MM.1S (cell line): Measurements from ENCODE around the gene GRB7.

Experiments
- DNase-seq: peaks from one replicate; pipeline ENCODE4 v3.0.0-alpha.2; 2015
- H2AFZ ChIP-seq: fragments of 300-600 bp; sonication (generic); 2 replicates; pipeline ENCODE4 v1.6.0; 2016; ENCODE audit warnings: antibody characterized with exemption, low read length
- H3F3A ChIP-seq: fragments of 300-600 bp; sonication (generic); 2 replicates; pipeline ENCODE4 v1.6.1; 2016; ENCODE audit warnings: mild to moderate bottlenecking, antibody characterized with exemption, low read length, moderate library complexity, mixed read lengths; ENCODE audit not compliant: insufficient read depth
- H3K27ac ChIP-seq: fragments of 300-600 bp; sonication (generic); 2 replicates; pipeline ENCODE4 v1.5.1; 2016; ENCODE audit warnings: mild to moderate bottlenecking, low read length
- H3K27me3 ChIP-seq: fragments of 300-600 bp; sonication (generic); replicated peaks from 2 replicates; pipeline ENCODE4 v1.6.0; 2016; ENCODE audit warnings: low read length; ENCODE audit not compliant: insufficient read depth
- H3K36me3 ChIP-seq: fragments of 300-600 bp; sonication (generic); replicated peaks from 2 replicates; pipeline ENCODE4 v1.6.1; 2016; ENCODE audit warnings: mild to moderate bottlenecking, low read length, mixed read lengths; ENCODE audit not compliant: insufficient read depth
- H3K4me1 ChIP-seq: fragments of 300-600 bp; sonication (generic); 2 replicates; pipeline ENCODE4 v1.6.1; 2016; ENCODE audit warnings: low read length, mixed read lengths
- H3K4me2 ChIP-seq: fragments of 300-600 bp; sonication (generic); 2 replicates; pipeline ENCODE4 v1.6.0; 2016; ENCODE audit warnings: low read depth, low read length
- H3K4me3 ChIP-seq: fragments of 300-600 bp; sonication (generic); 2 replicates; pipeline ENCODE4 v1.5.1; 2016; ENCODE audit warnings: low read length, mixed read lengths
- H3K79me2 ChIP-seq: fragments of 300-600 bp; sonication (generic); 2 replicates; pipeline ENCODE4 v1.6.1; 2016; ENCODE audit warnings: mixed run types, low read length, mixed read lengths
- H3K9ac ChIP-seq: fragments of 300-600 bp; sonication (generic); 2 replicates; pipeline ENCODE4 v1.6.1; 2016; ENCODE audit warnings: low read length, mixed read lengths
- H3K9me2 ChIP-seq: fragments of 300-600 bp; sonication (generic); replicated peaks from 2 replicates; pipeline ENCODE4 v1.6.1; 2016; ENCODE audit warnings: mild to moderate bottlenecking, low read length, mixed read lengths; ENCODE audit not compliant: insufficient read depth
- H3K9me3 ChIP-seq: fragments of 300-600 bp; sonication (generic); replicated peaks from 2 replicates; pipeline ENCODE4 v1.6.1; 2016; ENCODE audit warnings: mild to moderate bottlenecking, low read length, mixed read lengths; ENCODE audit not compliant: insufficient read depth
- H4K20me1 ChIP-seq: fragments of 300-600 bp; sonication (generic); 2 replicates; pipeline ENCODE4 v1.6.1; 2016; ENCODE audit warnings: mild to moderate bottlenecking, low read length, moderate library complexity, mixed read lengths; ENCODE audit not compliant: insufficient read depth
- EZH2 ChIP-seq: fragments of 300-600 bp; sonication (generic); optimal IDR thresholded peaks from 2 replicates; pipeline ENCODE3; 2017; ENCODE audit warnings: low read depth, mild to moderate bottlenecking, antibody characterized with exemption, low read length, mixed read lengths
- EZH2phosphoT487 ChIP-seq: fragments of 300-600 bp; sonication (generic); IDR thresholded peaks from 2 replicates; pipeline ENCODE4 v1.6.1; 2018; ENCODE audit warnings: antibody characterized with exemption, low read length
- TF ChIP-seq, protein P1 (sequence below): fragments of 300-600 bp; sonication (generic); IDR thresholded peaks from 2 replicates; pipeline ENCODE4 v1.5.1; 2016; ENCODE audit warnings: antibody characterized with exemption, low read length, mixed read lengths

The GRB7 gene

DNA sequence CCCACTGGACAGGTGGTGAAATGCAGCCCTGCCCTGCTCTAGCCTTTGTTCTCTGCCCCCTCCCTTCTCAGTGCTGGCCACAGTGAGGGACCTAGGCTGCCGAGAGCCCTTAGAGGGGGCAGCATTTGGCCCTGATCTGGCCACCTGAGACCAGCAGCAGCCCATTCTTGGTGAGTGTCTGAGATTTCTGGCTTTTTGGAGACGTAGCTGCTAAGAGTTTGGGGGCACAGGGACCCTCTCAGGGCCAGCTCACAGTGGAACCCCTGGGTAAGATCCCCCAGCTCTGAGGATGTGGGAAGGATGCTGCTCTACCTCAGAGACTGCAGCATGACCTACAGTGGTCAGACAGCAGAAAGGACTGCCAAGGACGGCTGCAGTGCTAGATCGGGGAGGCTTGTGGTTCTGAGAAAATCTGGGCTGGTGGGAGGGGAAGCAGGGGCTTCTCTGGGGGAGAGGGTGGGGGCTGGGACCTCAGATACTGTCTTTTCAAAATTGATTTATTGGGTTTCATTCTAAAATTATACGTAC lies 13.3 kb downstream of the GRB7 start:
- DNase-seq: no peak
- no peaks in the 10 kb centered on the region for H4K20me1 ChIP-seq
- no peak overlapping the region for H3K4me2 ChIP-seq
- H3K79me2 ChIP-seq: 0 out of 2 replicates have a peak, but pooled peaks cover 6% of the 10 kb centered on the region
- peaks cover 15% of the 10 kb centered on the region for H3F3A ChIP-seq
- H3K36me3 ChIP-seq: no peaks in the 10 kb centered on the region
- H3K27me3 ChIP-seq: no peaks in the 10 kb centered on the region; the same call in 1 of the 2 replicates
- H3K9me3 ChIP-seq: no peaks in the 10 kb centered on the region
- no peak overlapping the region for H3K4me3 ChIP-seq
- H2AFZ ChIP-seq: no peak overlapping the region
- H3K27ac ChIP-seq: no peak overlapping the region
- no peak for TF ChIP-seq EZH2phosphoT487
- H3K4me1 ChIP-seq: peaks cover 19% of the 10 kb centered on the region
- no peak overlapping the region for H3K9ac ChIP-seq
- no peaks in the 10 kb centered on the region for H3K9me2 ChIP-seq

DNA sequence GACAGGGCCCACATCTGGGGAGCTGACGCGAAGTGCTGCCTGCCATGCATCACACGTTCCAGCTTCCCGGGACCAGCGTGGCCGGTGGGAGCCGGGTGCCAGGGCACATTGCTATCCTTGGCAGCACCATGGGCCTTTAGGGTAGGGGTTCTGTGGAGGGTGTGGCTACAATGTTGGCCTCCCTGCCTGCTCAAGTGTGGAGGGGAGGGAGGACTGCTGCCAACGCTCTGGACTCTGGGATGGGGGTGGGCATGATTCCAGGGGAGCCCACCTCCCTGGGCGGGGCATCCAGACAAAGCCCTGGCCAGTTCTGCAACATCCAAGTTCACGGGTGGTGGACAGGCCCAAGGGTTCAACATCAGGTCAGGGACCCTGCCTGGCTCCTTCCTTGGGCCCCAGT lies 13.9 kb downstream of the GRB7 start:
- H3K9ac ChIP-seq: no peak overlapping the region
- H3K36me3 ChIP-seq: no peaks in the 10 kb centered on the region
- no peaks in the 10 kb centered on the region for H3K9me3 ChIP-seq
- no peak overlapping the region for H2AFZ ChIP-seq
- no peak overlapping the region for H3K4me2 ChIP-seq
- no peak overlapping the region for H3K4me3 ChIP-seq
- no peak for DNase-seq
- H3K9me2 ChIP-seq: no peaks in the 10 kb centered on the region
- no peaks in the 10 kb centered on the region for H4K20me1 ChIP-seq
- no peak overlapping the region for H3K27ac ChIP-seq
- peaks cover 21% of the 10 kb centered on the region for H3F3A ChIP-seq
- peaks cover 24% of the 10 kb centered on the region for H3K4me1 ChIP-seq
- H3K27me3 ChIP-seq: no peaks in the 10 kb centered on the region; the same call in 1 of the 2 replicates
- TF ChIP-seq, protein P1, sequence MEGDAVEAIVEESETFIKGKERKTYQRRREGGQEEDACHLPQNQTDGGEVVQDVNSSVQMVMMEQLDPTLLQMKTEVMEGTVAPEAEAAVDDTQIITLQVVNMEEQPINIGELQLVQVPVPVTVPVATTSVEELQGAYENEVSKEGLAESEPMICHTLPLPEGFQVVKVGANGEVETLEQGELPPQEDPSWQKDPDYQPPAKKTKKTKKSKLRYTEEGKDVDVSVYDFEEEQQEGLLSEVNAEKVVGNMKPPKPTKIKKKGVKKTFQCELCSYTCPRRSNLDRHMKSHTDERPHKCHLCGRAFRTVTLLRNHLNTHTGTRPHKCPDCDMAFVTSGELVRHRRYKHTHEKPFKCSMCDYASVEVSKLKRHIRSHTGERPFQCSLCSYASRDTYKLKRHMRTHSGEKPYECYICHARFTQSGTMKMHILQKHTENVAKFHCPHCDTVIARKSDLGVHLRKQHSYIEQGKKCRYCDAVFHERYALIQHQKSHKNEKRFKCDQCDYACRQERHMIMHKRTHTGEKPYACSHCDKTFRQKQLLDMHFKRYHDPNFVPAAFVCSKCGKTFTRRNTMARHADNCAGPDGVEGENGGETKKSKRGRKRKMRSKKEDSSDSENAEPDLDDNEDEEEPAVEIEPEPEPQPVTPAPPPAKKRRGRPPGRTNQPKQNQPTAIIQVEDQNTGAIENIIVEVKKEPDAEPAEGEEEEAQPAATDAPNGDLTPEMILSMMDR: no peak
- TF ChIP-seq EZH2phosphoT487 (no peak), EZH2 (no peak)
- H3K79me2 ChIP-seq: 0 out of 2 replicates have a peak, but pooled peaks cover 6% of the 10 kb centered on the region

DNA sequence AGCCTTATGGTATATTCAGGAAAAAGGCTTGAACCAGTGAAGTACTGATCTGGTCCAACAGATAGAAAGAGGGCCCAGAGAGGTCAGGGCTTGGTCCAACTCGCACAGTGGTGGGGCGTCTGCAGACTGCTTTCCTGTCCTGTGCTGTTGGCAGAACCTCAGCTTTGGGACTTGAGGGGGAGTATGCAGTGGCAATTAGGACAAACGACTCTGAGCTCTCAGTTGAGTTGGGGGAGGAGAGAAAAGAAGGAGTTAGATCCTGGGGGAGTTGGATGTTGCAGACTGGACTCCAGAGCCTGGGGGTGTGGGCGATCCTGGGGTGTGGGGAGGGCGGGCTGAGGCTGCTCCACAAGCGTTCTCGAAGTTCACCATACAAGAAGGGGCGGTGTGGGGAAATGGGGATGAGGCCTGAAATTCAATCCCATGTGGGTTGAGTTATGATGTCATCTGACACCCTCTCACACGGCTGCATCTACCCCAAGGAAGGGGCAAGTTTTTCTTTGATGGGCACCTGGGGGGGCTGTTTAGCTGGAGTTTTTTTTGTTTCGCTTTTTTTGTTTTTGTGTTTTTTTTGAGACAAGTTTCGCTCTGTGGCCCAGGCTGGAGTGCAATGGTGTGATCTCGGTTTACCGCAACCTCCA lies 14.6 kb downstream of the GRB7 start:
- Histone ChIP-seq H3K9me3 (no peaks in the 10 kb centered on the region), H3K4me1 (peaks cover 32% of the 10 kb centered on the region), H3K9me2 (no peaks in the 10 kb centered on the region), H3K27ac (no peak overlapping the region), H3K9ac (no peak overlapping the region), H3K79me2 (peaks cover 11% of the 10 kb centered on the region), H3K27me3 (no peaks in the 10 kb centered on the region; the same call in 1 of the 2 replicates), H3F3A (peaks cover 28% of the 10 kb centered on the region), H3K4me3 (no peak overlapping the region), H3K36me3 (no peaks in the 10 kb centered on the region), H2AFZ (no peak overlapping the region), H4K20me1 (no peaks in the 10 kb centered on the region), H3K4me2 (no peak overlapping the region)
- TF ChIP-seq EZH2 (no peak), EZH2phosphoT487 (no peak)
- TF ChIP-seq, protein P1: no peak
- DNase-seq: no peak
